ENCODE measurements around the gene PGBD5.

PGBD5 gene

DNA sequence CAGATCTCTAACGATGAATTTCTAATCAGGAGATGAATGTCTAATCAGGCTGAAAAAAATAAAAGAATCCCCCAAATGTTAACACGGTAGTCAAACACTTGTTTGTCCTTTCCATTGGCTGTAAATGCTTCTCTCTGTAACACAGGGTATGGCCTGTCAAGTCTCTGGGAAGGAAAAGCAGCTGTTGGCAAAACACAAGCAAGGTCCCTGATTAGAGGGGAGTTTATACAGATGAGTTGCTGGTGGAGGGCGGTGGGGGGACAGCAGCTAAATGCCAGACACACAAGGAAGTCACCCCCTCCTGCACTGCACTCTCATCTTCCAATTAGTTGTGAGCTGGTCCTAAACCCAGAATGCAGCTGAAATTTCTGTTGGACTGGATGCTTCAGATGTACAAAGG, 51.0 kb downstream of the PGBD5 start:
- no peak for DNase-seq (ENCODE audit: low read depth in 2 of 2)

- DNase-seq (ENCODE audit: low read depth in 2 of 2), result no peak
Observed at GRCh38 chr1:230371923-230372703, 54.0 kb downstream of the PGBD5 start.

DNA sequence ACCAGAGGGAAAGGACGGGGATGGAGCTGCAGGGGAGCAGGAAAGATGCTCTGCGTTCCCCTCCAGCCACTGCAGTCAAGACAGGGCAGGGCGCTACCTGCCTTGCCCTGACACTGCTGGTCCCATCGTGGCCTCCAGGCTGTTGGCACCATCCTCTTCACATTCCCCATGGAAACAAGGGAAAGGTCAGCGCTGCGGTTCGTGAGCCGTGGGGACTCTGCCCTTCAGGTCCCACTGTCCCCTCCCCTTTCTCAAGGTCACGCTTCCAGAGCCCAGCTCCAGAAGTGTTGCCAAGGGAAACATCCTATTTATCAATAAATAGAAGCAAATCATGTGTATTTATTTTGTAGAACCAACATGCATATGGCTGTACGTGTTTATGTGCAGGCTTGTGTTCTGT, 56.0 kb downstream of the PGBD5 start:
- no peak for DNase-seq (ENCODE audit: low read depth in 2 of 2)

DNA sequence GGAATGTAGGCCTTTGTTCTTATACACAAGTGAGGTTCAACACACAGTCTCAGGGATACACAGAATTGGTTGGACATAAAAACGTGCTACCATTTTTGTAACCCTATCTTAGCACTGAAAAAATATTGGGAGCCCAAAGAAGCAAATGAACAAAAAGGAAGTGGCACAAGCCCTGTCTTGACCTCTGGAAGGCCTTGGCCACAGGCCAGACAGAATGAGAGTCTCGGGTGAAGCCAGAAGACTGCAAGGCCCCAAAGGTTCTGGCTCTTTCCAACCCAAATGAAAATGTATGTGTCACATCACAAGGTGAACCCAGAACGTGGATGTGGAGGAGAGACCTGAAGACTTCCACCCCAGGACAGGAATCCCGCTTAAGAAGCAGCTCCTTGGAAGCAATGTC, 57.3 kb downstream of the PGBD5 start:
- DNase-seq (ENCODE audit: low read depth in 2 of 2), result no peak

DNA sequence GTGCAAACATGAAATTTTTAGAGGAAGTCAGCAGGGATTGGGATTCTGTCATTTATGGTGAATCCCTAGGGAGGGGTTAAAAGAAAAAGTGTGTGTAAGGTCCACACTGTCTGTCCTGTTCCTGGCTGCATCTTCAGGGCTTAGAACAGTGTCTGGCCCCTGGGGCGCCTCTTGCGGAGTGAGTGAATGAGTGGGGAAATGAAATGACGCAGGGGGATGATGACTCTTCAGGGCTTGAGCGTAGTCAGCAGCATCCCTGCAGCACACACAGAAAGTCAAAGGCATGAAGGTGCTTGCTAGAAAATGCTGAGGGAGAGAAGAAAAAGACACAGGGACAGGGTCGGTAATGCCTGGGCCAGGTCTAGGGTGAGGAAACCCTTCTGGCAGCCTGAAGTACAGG, 57.8 kb downstream of the PGBD5 start:
- DNase-seq (ENCODE audit: low read depth in 2 of 2), result no peak

GRCh38 chr1:230366504-230366915, 59.6 kb downstream of the PGBD5 start:
- DNase-seq (ENCODE audit: low read depth in 2 of 2), result no peak

- DNase-seq (ENCODE audit: low read depth in 2 of 2), result no peak
Observed at GRCh38 chr1:230365723-230366307, 60.3 kb downstream of the PGBD5 start.

GRCh38 chr1:230362949-230363348, 63.2 kb downstream of the PGBD5 start:
- DNase-seq (ENCODE audit: low read depth in 2 of 2), result no peak

DNA sequence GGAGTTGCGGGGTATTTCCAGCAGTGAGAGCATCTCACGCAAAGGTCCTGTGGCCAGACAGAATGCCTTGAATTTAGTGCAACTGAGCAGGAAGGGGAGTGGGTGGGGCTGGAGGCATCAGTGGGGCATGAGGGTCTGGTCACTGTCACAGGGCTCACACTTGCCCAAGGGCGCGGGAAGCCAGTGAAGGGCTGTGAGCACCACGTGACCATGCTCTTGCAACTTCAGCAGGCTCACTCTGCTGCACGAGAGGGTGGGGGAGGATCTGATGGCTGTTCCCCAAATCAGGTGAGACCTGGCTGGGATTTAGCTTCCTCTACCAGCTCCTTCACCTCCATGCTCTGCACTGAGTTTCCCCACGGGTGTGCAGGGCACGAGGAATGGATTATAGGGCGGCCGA, 64.2 kb downstream of the PGBD5 start:
- no peak for DNase-seq (ENCODE audit: low read depth in 2 of 2)

DNA sequence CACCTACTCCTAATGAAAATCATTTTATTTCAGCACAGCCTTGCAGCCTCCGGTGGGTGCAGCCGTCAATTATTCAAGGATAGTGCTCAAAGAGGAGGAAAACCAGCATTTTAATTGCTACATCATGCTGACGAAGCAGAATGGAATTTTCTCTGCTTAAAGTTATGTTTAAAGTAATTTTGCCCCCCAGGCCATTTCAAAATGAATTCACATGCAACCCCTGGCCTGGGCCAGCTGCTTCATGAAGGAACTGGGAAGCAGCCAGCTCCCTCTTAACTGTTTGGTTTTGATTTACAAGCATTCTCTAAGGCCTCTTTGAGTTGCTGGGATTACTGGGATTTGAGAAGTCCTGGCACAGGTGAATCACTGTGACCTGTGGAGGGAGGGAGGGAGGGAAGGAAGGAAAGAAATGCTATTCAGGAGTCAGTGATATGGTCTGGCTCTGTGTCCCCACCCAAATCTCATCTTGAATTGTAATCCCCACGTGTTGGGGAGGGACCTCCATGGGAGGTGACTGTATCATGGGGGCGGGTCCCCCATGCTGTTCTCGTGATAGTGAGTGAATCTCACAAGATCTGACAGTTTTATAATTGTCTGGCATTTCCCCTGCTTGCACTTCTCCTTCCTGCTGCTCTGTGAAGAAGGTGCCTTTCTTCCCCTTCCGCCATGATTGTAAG, 66.0 kb downstream of the PGBD5 start:
- no peak for DNase-seq (ENCODE audit: low read depth in 2 of 2)

DNA sequence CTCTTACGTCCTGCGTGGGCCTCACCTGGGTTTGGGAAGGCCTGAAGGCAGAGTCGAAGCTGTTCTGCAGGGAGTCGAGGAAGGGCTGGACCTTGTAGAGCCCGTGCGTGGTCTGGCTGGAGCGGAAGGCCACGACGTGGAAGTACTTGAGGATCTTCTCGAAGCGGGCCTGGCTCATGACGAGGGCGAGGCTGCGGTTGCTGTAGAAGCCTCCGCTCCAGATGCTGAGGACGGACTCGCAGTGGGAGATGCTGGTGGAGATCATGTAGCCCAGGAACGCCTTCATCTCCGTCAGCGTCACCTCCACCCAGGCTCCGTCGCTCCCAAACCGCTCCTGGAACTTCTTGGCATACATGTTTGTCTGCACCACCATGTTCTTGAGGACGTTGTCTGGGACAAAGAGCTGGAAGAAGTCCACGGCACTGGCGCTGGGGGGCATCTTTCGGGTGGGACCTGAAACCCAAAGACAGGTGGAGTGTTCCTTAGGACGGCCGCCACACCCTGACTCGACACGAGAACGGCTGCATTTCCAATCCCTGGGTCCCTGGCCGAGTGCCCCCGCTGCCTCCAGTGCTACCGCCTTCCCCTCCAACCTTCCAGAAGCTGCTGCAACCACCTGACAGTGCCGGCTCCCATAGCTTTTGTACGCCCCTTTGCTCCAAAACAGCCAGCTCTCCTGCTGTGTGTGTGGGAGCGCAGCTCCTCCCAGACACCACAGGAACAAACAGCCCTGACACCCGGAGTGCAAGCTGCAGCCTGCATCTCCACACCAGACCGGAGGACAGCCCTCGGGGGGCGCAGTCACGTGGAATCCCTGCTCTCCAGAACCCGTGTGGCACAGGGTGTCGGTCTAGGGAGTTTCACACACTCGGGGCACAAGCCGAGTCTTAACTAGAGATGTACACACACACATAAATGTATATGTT, 69.0 kb downstream of the PGBD5 start:
- DNase-seq (ENCODE audit: low read depth in 2 of 2), result no peak

DNA sequence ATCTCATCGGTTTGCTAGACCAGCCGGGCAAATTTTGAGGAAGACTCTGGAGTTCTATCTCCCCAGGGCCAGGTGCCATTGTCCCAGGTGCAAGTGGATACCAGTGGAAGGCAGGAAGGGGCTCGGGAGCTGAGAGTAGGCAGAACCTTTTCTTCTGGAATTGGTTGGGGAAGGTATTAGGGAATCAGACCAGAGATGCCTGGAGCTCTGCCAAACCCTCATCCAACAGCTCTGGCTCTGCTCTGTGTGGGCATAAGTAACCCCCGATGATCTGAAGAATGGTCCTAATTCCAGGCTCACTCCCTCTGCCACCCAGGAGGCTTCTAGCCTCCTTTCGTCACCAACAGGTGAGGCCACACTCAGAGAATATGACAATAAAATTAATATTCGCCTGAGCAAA, 69.9 kb downstream of the PGBD5 start:
- no peak for DNase-seq (ENCODE audit: low read depth in 2 of 2)

DNA sequence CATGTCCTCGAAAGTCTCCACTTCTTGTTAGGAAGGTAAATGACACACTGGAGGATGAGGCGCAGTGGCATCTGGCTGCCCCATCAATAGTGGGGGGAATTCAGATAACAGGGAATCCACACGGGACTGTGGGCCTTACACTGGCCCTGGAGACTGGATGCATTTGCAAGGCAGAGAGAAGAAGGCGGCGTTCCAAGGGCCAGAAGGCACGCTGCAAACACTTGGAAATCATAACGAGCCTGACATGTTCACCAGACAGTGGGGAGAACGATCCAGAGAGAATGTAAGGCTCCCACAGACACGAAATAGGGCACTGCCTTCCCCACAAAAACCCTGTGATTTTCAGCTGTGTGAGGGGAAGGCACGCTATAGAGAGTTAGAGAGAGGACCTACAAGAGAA, 70.5 kb downstream of the PGBD5 start:
- no peak for DNase-seq (ENCODE audit: low read depth in 2 of 2)

DNA sequence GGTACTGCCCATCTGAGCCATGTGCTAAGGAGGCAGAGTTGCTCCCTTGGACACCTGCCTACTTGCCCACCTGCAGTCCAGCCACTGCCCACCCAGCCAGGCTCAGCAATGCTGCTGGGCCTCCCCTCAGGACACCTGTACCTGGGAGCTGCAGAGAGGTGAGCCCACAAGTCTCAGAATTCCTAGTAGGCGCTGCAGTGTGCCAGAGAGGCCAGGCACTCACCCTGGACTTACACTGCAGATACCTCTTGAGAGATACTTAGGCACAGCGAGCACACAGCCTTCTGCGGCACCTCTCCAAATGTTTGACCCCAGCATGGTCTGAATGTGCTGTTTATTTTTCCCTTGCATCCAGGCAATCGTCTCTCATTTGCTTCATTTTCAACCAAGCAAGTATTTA, 71.0 kb downstream of the PGBD5 start:
- no peak for DNase-seq (ENCODE audit: low read depth in 2 of 2)

DNA sequence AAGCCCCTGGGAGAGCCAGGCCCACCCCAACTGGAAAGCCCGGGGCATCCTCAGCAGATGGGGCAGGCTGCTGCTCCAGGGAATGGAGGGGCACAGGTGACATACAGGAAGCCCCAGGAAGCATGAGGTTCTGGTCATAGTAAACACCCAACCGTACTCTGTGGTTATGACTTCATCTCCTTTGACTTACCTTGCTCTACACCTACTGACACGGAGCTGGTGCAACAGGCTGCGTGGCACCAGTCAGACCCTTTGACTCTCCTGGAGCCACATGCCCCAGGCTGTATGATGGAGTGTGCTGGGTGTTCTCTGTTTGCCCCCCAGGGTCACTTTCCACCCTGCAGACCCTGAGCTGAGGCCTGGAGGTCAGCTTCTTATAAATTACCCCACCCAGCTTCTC, 72.1 kb downstream of the PGBD5 start:
- no peak for DNase-seq (ENCODE audit: low read depth in 2 of 2)

- DNase-seq (ENCODE audit: low read depth in 2 of 2), result no peak
Observed at GRCh38 chr1:230352537-230352936, 73.6 kb downstream of the PGBD5 start.

DNA sequence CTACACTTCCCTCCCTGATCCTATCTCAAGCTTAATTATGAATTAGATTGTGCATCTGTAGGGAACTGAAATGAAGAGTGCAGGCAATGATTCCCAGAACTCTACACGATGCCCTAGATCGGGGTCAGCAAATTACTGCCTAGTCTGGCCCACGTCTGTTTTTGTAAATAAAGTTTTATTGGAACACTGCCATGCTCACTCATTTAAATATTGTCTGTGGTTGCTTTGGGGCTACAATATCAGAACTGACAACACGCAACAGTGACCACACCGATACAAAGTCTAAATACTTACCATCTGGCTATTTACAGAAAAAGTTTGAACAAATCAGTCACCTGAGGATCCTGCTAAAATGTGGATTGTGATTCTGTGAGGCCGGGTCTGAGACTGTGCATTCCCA, 74.1 kb downstream of the PGBD5 start:
- no peak for DNase-seq (ENCODE audit: low read depth in 2 of 2)

DNA sequence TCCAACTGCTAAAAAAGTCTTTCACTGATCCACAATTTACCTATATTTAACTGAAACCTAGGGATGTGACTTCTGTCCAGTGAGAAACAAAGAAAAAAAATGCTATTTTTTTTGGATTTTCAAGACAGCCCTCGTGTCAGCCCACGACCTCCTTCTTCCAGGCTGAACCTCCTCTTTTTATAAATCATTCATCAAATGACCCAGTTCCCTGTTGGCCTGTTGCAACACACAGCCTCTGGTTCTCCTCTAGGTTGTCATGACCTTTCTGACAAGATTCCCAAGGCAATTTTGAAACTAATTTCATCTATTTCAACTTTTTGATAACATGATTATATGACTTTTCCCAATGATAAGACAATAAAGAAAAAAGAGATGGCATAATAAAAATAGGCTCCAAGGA, 74.6 kb downstream of the PGBD5 start:
- DNase-seq (ENCODE audit: low read depth in 2 of 2), result no peak

GRCh38 chr1:230350208-230350921, 75.8 kb downstream of the PGBD5 start:
- DNase-seq (ENCODE audit: low read depth in 2 of 2), result no peak

DNA sequence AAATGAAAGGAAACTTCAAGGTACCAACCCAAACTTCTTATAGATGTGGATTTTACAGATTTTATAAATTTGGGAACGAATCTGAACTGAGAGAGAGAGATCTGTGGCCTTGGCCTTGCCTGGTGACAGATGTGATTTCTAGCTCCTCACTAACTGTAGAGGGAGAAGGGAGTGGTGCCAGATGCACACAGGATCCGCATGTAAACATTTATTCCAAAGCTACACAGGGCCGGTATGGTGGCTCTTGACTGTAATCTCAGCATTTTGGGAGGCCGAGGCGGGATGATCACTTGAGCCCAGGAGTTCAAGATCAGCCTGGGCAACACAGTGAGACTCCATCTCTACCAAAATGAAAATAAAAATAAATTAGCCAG, 77.1 kb downstream of the PGBD5 start:
- no peak for DNase-seq (ENCODE audit: low read depth in 2 of 2)

- no peak for DNase-seq (ENCODE audit: low read depth in 2 of 2)
Observed at GRCh38 chr1:230348386-230349019, 77.6 kb downstream of the PGBD5 start.

Measured in stimulated activated CD8-positive, alpha-beta memory T cell treated with anti-CD3 and anti-CD28 coated beads, Interleukin-7, amount 100 ng/mL, for 4 hours (primary cell).